Measurements from ENCODE around the gene PDE9A.

Gene PDE9A

DNA sequence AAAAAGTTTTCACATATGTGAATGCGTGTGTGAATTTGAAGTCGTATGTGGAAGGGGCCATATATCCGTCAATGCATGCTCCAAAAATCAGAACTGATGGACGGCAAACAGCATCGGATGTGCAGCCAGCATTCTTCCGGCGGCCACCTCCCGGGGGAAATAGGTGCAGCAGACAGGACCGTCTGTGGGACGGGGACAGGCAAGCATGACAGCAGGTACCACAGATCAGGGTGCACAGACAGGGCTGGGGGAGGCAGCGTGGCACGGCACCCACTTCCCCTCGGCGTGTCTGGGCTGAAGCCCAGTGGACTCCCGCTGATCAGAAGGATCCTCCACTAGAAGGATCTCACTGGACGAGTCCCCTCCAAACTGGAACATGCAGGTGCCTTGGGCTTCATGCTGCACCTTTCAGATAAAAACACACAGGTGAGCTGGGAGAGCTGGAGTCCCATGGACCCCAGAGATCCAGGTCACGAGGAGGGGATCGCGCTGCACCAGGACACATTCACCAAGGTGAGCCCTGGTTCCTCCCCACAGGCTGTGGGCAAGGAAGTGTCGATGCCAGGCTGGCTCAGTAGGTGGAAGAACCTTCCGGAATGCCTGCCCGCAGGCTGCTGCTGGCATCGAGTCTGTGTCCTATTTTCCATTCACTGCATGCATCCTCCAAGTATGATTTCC is 25.3 kb downstream of the PDE9A start:
- CTCF ChIA-PET: no interaction called here
- TF ChIP-seq ELF4 (IDR thresholded peaks at IDR 0.05): no peak
- no peak for TF ChIP-seq FOXK2 (IDR thresholded peaks at IDR 0.05)
- no peak for TF ChIP-seq SP1 (IDR thresholded peaks at IDR 0.05)
- TF ChIP-seq FOXA1 (IDR thresholded peaks at IDR 0.05): no peak
- TF ChIP-seq ZNF384 (IDR thresholded peaks at IDR 0.05): no peak
- no peak for TF ChIP-seq TARDBP (IDR thresholded peaks at IDR 0.05)
- no peak for TF ChIP-seq NFRKB (IDR thresholded peaks at IDR 0.05)
- no peak for TF ChIP-seq SUZ12 (IDR thresholded peaks at IDR 0.05)
- no peak for TF ChIP-seq LEF1 (IDR thresholded peaks at IDR 0.05; ENCODE audit: borderline replicate concordance)
- TF ChIP-seq BHLHE40 (IDR thresholded peaks at IDR 0.05; ENCODE audit: borderline replicate concordance): no peak
- TF ChIP-seq FOXM1 (IDR thresholded peaks at IDR 0.05; ENCODE audit: borderline replicate concordance): no peak
- TF ChIP-seq, protein P1, sequence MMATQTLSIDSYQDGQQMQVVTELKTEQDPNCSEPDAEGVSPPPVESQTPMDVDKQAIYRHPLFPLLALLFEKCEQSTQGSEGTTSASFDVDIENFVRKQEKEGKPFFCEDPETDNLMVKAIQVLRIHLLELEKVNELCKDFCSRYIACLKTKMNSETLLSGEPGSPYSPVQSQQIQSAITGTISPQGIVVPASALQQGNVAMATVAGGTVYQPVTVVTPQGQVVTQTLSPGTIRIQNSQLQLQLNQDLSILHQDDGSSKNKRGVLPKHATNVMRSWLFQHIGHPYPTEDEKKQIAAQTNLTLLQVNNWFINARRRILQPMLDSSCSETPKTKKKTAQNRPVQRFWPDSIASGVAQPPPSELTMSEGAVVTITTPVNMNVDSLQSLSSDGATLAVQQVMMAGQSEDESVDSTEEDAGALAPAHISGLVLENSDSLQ (IDR thresholded peaks at IDR 0.05): no peak
- TF ChIP-seq HDGF (IDR thresholded peaks at IDR 0.05; ENCODE audit: borderline replicate concordance): no peak
- no peak for TF ChIP-seq ARNT (IDR thresholded peaks at IDR 0.05)
- no peak for TF ChIP-seq L3MBTL2 (conservative IDR thresholded peaks at IDR 0.05)
- TF ChIP-seq CTBP1 (IDR thresholded peaks at IDR 0.05; ENCODE audit: borderline replicate concordance): no peak
- POLR2A ChIA-PET: interaction anchor here (0.9 kb wide), 1 partner anchor 27 kb away, joined by 3 read pairs; no protein-coding TSS in a partner anchor
- no peak for DNase-seq (ENCODE audit: extremely low spot score)

DNA sequence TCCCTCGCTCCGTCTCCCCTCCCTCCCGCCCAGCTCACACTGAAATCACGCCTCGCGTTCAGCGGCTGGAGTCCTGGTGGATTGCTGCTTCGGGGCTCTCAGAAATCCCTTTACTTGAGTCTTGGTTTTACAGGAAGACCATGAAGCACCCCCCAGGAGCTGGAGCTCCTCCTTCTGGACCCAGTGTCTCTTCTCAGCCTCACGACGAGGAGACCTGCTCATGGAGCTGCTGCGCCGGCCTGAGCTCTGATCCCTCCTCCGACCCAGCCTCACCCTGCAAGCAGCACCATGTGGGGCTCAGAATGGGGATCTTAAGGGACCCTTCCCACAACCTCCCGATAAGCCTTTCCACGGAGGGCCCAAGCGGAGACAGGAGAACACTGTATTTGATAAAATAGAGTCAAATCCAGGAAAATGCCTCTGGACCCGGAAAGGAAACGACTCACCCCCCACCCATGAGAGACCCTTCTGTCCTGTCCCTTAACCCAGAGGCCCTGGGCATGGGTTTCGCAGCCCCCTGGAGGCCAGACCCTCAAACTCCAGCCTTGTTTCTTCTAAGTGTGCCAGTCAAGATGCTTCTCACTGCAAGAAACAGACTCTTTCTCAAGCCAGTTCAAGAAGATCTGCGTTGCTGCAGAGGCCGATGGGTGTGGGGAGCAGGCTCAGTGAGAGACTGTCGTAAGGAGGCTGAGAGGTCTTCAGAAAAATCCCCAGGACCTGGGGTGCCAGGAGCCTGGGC is 26.1 kb downstream of the PDE9A start:
- ChIA-PET CTCF (no interaction called here), POLR2A (no interaction called here)
- no peak for DNase-seq (ENCODE audit: extremely low spot score)
- TF ChIP-seq, protein P1 (IDR thresholded peaks at IDR 0.05): no peak
- TF ChIP-seq CTBP1 (IDR thresholded peaks at IDR 0.05; ENCODE audit: borderline replicate concordance) (no peak), HDGF (IDR thresholded peaks at IDR 0.05; ENCODE audit: borderline replicate concordance) (no peak), FOXK2 (IDR thresholded peaks at IDR 0.05) (no peak), ELF4 (IDR thresholded peaks at IDR 0.05) (no peak), FOXA1 (IDR thresholded peaks at IDR 0.05) (no peak), NFRKB (IDR thresholded peaks at IDR 0.05) (no peak), ARNT (IDR thresholded peaks at IDR 0.05) (no peak), L3MBTL2 (conservative IDR thresholded peaks at IDR 0.05) (no peak), ZNF384 (IDR thresholded peaks at IDR 0.05) (no peak), FOXM1 (IDR thresholded peaks at IDR 0.05; ENCODE audit: borderline replicate concordance) (no peak), SP1 (IDR thresholded peaks at IDR 0.05) (no peak), SUZ12 (IDR thresholded peaks at IDR 0.05) (no peak), LEF1 (IDR thresholded peaks at IDR 0.05; ENCODE audit: borderline replicate concordance) (no peak), BHLHE40 (IDR thresholded peaks at IDR 0.05; ENCODE audit: borderline replicate concordance) (no peak), TARDBP (IDR thresholded peaks at IDR 0.05) (no peak)

DNA sequence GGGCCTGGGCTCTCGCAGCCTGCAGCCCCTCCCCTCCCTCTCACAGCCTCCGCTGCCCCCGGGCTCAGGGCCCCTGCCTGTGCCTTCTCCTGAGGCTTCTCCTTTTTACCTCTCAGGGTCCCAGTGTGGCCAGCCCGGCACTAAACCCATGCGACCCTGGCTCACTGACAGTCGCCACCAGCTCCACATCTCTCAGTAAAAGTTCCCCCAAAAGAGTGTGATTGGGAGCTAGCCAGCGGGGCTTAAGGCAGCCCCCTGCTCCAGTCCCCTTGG is 26.6 kb downstream of the PDE9A start:
- ChIA-PET POLR2A (no interaction called here), CTCF (no interaction called here)
- TF ChIP-seq CTBP1 (IDR thresholded peaks at IDR 0.05; ENCODE audit: borderline replicate concordance): no peak
- no peak for TF ChIP-seq SP1 (IDR thresholded peaks at IDR 0.05)
- no peak for TF ChIP-seq NFRKB (IDR thresholded peaks at IDR 0.05)
- no peak for TF ChIP-seq FOXK2 (IDR thresholded peaks at IDR 0.05)
- no peak for TF ChIP-seq TARDBP (IDR thresholded peaks at IDR 0.05)
- no peak for TF ChIP-seq ELF4 (IDR thresholded peaks at IDR 0.05)
- TF ChIP-seq ARNT (IDR thresholded peaks at IDR 0.05): no peak
- TF ChIP-seq SUZ12 (IDR thresholded peaks at IDR 0.05): no peak
- no peak for TF ChIP-seq BHLHE40 (IDR thresholded peaks at IDR 0.05; ENCODE audit: borderline replicate concordance)
- TF ChIP-seq HDGF (IDR thresholded peaks at IDR 0.05; ENCODE audit: borderline replicate concordance): no peak
- no peak for TF ChIP-seq L3MBTL2 (conservative IDR thresholded peaks at IDR 0.05)
- no peak for TF ChIP-seq FOXM1 (IDR thresholded peaks at IDR 0.05; ENCODE audit: borderline replicate concordance)
- no peak for TF ChIP-seq LEF1 (IDR thresholded peaks at IDR 0.05; ENCODE audit: borderline replicate concordance)
- no peak for TF ChIP-seq ZNF384 (IDR thresholded peaks at IDR 0.05)
- TF ChIP-seq FOXA1 (IDR thresholded peaks at IDR 0.05): no peak
- TF ChIP-seq, protein P1 (IDR thresholded peaks at IDR 0.05): no peak
- no peak for DNase-seq (ENCODE audit: extremely low spot score)

DNA sequence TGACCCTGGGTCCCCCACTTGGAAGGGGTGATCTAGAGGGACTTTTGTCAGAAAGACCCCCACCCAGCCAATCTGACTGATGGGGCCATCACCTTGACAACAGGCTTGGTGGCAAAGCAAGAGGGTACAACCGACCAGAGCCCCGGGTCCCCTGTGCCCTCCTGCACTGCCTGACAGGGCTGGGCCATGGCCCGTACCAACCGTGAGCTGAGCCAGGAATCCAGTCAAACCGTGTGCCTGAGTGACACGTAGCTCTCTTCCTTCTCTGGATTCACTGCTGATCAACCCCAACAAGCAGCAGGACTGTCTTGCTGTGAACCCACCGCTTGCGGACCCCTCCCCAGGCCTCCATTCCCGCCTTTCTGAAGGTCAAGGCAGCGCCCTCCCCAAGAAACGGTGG is 27.0 kb downstream of the PDE9A start:
- CTCF ChIA-PET: no interaction called here
- no peak for DNase-seq (ENCODE audit: extremely low spot score)
- POLR2A ChIA-PET: no interaction called here
- no peak for TF ChIP-seq L3MBTL2 (conservative IDR thresholded peaks at IDR 0.05)
- TF ChIP-seq FOXA1 (IDR thresholded peaks at IDR 0.05): no peak
- no peak for TF ChIP-seq SUZ12 (IDR thresholded peaks at IDR 0.05)
- TF ChIP-seq TARDBP (IDR thresholded peaks at IDR 0.05): no peak
- no peak for TF ChIP-seq NFRKB (IDR thresholded peaks at IDR 0.05)
- no peak for TF ChIP-seq ZNF384 (IDR thresholded peaks at IDR 0.05)
- no peak for TF ChIP-seq ELF4 (IDR thresholded peaks at IDR 0.05)
- TF ChIP-seq HDGF (IDR thresholded peaks at IDR 0.05; ENCODE audit: borderline replicate concordance): no peak
- no peak for TF ChIP-seq CTBP1 (IDR thresholded peaks at IDR 0.05; ENCODE audit: borderline replicate concordance)
- TF ChIP-seq SP1 (IDR thresholded peaks at IDR 0.05): no peak

DNA sequence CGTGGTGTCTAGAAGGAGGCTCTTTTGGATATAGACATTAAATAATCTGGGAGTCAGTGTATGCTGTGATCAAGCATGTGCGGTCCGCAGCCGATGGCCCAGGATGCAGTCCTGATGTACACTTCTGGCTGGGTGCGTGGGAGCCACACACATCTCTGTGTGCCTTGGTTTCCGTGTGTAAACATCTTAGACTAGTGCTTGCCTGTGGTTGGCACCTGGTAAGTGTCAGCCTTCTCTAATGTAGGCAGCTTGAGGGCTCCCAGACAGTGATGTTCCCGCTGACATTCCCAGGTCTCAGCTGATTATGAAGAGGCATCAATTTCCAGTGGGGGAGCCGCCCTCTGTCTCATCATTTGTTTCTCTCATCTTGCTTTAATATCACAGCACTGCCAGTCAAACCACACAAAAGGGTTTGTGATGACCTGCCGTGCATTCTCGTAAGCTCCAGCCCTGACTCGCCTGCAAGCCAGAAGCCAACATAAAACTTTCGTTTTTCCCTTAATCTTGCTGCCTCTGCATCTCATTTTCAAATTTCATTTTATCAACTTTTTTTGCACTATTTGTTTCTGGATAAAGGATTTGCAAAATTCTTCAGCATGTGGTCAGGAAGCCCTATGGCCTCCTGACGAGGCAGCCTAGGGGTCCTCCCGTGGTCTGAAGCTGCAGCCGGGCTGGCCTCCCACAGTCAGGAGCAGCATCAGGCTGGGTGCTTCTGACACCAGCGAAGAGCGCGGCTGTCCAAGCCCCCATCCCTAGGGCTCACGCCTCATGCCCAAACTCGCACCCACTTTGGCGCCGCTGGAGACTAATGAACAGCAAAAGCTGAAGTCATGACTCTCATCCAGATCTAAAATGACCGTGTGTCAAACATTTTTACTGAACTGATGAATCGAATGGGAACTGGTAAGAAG is 28.1 kb downstream of the PDE9A start:
- DNase-seq (ENCODE audit: extremely low spot score): no peak
- POLR2A ChIA-PET: no interaction called here
- CTCF ChIA-PET: no interaction called here
- no peak for TF ChIP-seq FOXK2 (IDR thresholded peaks at IDR 0.05)
- no peak for TF ChIP-seq NFRKB (IDR thresholded peaks at IDR 0.05)
- TF ChIP-seq ARNT (IDR thresholded peaks at IDR 0.05): no peak
- TF ChIP-seq ZNF384 (IDR thresholded peaks at IDR 0.05): no peak
- TF ChIP-seq, protein P1 (IDR thresholded peaks at IDR 0.05): no peak
- TF ChIP-seq ELF4 (IDR thresholded peaks at IDR 0.05): no peak
- no peak for TF ChIP-seq SP1 (IDR thresholded peaks at IDR 0.05)
- TF ChIP-seq LEF1 (IDR thresholded peaks at IDR 0.05; ENCODE audit: borderline replicate concordance): no peak
- TF ChIP-seq TARDBP (IDR thresholded peaks at IDR 0.05): no peak
- TF ChIP-seq HDGF (IDR thresholded peaks at IDR 0.05; ENCODE audit: borderline replicate concordance): no peak
- TF ChIP-seq CTBP1 (IDR thresholded peaks at IDR 0.05; ENCODE audit: borderline replicate concordance): no peak
- no peak for TF ChIP-seq FOXA1 (IDR thresholded peaks at IDR 0.05)
- no peak for TF ChIP-seq FOXM1 (IDR thresholded peaks at IDR 0.05; ENCODE audit: borderline replicate concordance)
